ENCODE data around the gene IP6K2.
A peak's percentile ranks its signal among the peaks of the same experiment; 100 is the strongest.

The IP6K2 gene

DNA sequence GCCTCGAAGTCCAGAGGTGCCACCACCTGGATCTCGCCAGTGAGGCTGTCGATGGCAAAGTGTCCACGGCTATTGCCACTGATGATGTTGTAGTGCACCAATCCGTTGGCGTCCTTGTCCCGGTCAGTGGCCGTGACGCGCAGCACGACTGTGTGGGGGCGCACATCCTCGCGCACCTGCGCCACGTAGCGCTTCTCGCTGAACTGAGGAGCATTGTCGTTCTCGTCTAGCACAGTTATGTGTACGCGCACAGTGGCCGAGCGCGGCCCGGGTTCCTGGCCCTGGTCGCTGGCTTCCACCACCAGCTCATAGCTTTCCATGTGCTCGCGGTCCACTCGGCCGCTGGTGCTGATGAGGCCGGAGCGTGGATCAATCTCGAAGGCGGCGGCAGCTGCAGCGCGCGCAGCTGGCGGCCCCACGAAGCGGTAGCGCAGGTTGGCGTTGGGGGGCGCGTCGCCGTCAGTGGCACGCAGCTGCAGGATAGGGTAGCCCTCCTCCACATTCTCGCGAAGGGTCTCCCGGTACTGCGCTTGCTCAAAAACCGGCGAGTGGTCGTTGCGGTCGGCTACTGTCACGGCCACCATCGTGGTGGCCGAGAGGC, 56.1 kb downstream of the IP6K2 start:
- no peak for DNase-seq (ENCODE audit: extremely low read depth, low read depth)
- no peak overlapping the region for H3K4me3 ChIP-seq (replicated peaks; ENCODE audit: low read depth, low read length)
- TF ChIP-seq, protein P1, sequence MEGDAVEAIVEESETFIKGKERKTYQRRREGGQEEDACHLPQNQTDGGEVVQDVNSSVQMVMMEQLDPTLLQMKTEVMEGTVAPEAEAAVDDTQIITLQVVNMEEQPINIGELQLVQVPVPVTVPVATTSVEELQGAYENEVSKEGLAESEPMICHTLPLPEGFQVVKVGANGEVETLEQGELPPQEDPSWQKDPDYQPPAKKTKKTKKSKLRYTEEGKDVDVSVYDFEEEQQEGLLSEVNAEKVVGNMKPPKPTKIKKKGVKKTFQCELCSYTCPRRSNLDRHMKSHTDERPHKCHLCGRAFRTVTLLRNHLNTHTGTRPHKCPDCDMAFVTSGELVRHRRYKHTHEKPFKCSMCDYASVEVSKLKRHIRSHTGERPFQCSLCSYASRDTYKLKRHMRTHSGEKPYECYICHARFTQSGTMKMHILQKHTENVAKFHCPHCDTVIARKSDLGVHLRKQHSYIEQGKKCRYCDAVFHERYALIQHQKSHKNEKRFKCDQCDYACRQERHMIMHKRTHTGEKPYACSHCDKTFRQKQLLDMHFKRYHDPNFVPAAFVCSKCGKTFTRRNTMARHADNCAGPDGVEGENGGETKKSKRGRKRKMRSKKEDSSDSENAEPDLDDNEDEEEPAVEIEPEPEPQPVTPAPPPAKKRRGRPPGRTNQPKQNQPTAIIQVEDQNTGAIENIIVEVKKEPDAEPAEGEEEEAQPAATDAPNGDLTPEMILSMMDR (IDR thresholded peaks at IDR 0.05; ENCODE audit: low read depth, low read length, missing control alignments), result no peak

GRCh38 chr3:48656841-48657281, 60.2 kb downstream of the IP6K2 start:
- no peak for DNase-seq (ENCODE audit: extremely low read depth, low read depth)
- TF ChIP-seq, protein P1 (IDR thresholded peaks at IDR 0.05; ENCODE audit: low read depth, low read length, missing control alignments), result no peak
- H3K4me3 ChIP-seq (replicated peaks; ENCODE audit: low read depth, low read length), result peak overlapping the region; percentile 31; the same call in 1 of the 2 replicates

- peak overlapping the region; percentile 31 for H3K4me3 ChIP-seq (replicated peaks; ENCODE audit: low read depth, low read length)
- TF ChIP-seq, protein P1 (IDR thresholded peaks at IDR 0.05; ENCODE audit: low read depth, low read length, missing control alignments), result peak; percentile 57
- DNase-seq (ENCODE audit: extremely low read depth, low read depth), result no peak
Observed at GRCh38 chr3:48656061-48656840, 60.8 kb downstream of the IP6K2 start.

- TF ChIP-seq, protein P1 (IDR thresholded peaks at IDR 0.05; ENCODE audit: low read depth, low read length, missing control alignments), result no peak
- no peak overlapping the region for H3K4me3 ChIP-seq (replicated peaks; ENCODE audit: low read depth, low read length)
- DNase-seq (ENCODE audit: extremely low read depth, low read depth), result no peak
Observed at GRCh38 chr3:48655606-48656005, 61.4 kb downstream of the IP6K2 start.

DNA sequence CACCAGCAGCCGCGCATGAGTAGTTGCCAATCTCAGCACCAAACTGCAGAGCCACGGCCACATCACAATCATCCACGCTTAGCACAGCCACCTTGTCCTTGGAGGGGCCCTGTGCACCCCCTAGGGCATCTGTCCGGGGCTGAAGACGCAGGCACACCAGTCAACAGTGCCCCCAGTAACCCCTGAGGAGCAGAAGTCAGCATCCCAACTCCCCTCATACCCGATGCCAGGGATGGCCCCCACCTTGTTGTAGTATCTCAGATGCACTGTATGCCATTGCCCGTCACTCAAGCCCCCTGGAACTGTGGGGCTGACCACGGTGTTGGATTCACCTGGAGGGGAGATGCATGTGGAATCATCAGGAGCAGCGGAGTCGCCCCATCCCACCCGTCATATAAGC, 62.0 kb downstream of the IP6K2 start:
- no peak overlapping the region for H3K4me3 ChIP-seq (replicated peaks; ENCODE audit: low read depth, low read length)
- TF ChIP-seq, protein P1 (IDR thresholded peaks at IDR 0.05; ENCODE audit: low read depth, low read length, missing control alignments), result no peak
- DNase-seq (ENCODE audit: extremely low read depth, low read depth), result no peak

DNA sequence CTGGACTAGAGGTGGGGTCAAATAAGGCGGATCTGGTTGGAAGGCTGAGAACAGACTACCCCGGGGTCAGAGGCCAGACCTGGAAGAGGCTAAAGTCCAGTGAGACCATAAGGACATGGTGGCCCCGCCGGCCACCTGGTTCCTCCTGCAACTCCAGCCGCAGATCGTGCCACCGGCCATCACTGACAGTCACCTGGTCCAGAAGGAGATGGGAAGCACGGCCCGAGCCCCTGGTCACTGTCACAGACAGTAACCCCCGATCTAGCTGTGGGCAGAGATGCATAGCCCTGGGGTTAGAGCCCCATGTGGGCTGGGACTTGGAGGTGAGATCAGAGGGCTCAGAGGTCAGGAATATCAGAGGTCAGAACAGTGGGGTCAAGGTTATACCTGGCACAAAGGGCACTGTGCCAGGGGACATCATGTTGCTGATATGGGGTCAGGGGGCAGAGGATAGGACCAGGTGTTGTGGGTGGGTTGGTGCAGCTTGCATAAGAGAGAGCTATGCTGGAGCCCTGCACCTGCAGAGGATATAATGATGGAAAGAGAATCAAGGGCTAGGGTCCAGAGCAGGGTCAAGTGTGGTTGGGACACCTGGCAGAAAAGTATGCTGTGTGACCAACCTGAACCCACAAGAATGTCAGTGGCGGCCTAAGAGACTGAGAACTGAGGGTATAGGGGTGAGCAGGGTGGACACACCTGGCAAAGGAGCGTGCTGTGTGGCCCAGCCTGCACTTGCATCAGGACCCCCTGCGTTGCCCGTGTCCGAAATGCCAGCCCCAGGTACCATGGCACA, 63.9 kb downstream of the IP6K2 start:
- TF ChIP-seq, protein P1 (IDR thresholded peaks at IDR 0.05; ENCODE audit: low read depth, low read length, missing control alignments), result no peak
- DNase-seq (ENCODE audit: extremely low read depth, low read depth), result no peak
- H3K4me3 ChIP-seq (replicated peaks; ENCODE audit: low read depth, low read length), result no peak overlapping the region
